ENCODE data around the gene IFNA6.

Gene IFNA6

DNA sequence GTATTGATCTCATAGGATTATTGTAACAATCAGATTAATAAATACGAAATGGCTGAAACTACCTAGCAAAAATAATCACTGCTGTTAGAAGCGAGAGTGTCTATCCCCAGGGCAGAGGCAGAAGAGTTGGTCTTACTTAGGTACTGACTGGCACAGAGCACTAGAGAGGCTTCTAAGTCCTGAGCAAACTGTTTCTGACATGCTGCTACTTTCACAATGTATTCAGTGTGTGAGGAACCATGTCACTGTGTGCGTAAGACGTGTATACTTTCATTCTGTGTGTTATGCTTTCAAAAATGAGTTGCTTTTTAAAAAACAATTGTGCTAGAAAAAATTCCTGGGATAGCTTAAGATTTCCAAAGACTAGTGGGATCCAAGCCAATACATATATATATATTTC lies 10.0 kb downstream of the IFNA6 start:
- Histone ChIP-seq H4K20me1 (ENCODE audit: control insufficient read depth, insufficient read depth, low read depth, low read length) (no peaks in the 10 kb centered on the region), H3K27me3 (ENCODE audit: control insufficient read depth, low read length) (peaks cover 18% of the 10 kb centered on the region), H3K4me3 (ENCODE audit: low read length) (no peak overlapping the region), H3K9me3 (ENCODE audit: control insufficient read depth, insufficient read depth, low read length) (no peaks in the 10 kb centered on the region), H3K36me3 (ENCODE audit: control insufficient read depth, low read length) (no peaks in the 10 kb centered on the region), H3K27ac (ENCODE audit: low read depth, low read length) (no peak overlapping the region), H3K4me2 (ENCODE audit: low read length) (no peak overlapping the region), H3F3A (ENCODE audit: control insufficient read depth, insufficient read depth) (no peaks in the 10 kb centered on the region), H3K4me1 (ENCODE audit: control insufficient read depth, low read length) (peaks cover 7% of the 10 kb centered on the region), H3K9me2 (replicated peaks; ENCODE audit: control insufficient read depth, low read length) (no peaks in the 10 kb centered on the region), H3K79me2 (ENCODE audit: control insufficient read depth, low read length) (no peaks in the 10 kb centered on the region)
- no peak for TF ChIP-seq EZH2phosphoT487 (IDR thresholded peaks at IDR 0.05; ENCODE audit: borderline replicate concordance, low read length)
- TF ChIP-seq, protein P1, sequence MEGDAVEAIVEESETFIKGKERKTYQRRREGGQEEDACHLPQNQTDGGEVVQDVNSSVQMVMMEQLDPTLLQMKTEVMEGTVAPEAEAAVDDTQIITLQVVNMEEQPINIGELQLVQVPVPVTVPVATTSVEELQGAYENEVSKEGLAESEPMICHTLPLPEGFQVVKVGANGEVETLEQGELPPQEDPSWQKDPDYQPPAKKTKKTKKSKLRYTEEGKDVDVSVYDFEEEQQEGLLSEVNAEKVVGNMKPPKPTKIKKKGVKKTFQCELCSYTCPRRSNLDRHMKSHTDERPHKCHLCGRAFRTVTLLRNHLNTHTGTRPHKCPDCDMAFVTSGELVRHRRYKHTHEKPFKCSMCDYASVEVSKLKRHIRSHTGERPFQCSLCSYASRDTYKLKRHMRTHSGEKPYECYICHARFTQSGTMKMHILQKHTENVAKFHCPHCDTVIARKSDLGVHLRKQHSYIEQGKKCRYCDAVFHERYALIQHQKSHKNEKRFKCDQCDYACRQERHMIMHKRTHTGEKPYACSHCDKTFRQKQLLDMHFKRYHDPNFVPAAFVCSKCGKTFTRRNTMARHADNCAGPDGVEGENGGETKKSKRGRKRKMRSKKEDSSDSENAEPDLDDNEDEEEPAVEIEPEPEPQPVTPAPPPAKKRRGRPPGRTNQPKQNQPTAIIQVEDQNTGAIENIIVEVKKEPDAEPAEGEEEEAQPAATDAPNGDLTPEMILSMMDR (IDR thresholded peaks at IDR 0.05; ENCODE audit: low read depth, low read length, poor library complexity, severe bottlenecking) = no peak

- H3K4me2 ChIP-seq (ENCODE audit: low read length) = no peak overlapping the region
Observed at GRCh38 chr9:21336457-21336856, 14.2 kb downstream of the IFNA6 start.

DNA sequence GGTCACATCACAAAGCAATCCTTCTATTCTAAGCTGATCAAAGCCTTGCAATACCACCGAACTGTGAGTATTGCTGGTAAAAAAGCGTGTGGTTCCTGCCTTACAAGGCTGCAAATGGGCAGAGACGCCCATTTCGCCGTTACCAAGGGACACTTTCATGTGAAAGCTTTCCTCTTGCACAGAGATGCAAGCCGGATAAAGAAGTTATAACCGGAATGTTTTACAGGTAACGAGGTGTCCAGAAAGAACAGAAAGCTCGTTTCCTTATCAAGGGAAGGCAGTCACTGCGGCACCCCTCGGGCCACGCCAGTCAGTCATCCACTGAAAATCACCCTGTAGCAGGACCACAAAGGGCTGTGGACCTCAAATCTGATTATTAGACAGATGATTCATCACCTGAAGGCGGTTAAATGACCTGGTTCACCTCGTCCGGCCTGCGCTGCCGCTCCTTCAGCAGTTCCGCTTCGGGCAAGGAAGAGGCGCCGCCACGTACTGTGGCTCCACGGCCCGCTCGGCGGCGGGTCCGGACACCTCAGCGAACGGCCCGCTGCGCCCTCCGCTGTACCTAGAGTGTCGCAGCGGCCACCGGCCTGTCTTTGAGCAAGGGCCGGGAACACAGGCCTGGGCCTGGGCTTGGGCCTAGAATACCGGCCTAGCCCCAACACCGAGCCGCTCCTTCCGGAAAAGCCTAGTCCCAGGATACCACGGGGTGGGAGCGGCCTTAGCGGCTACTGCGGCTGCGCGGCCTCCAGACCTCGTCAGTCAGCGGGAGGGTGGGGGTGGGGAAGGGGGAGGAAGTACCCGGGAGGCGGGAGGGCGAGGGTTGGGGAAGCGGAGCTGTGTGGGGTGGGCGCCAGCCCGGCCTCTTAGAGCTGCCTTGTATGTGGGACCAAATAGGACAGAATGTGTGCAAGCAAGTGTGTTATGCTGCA lies 15.7 kb downstream of the IFNA6 start, which contains the start of gene KLHL9:
Gene KLHL9, minus strand, starts transcription at position 704 of the 932 bp plus-strand sequence. Its CDS starts 545 bp downstream, at position 159.
- Histone ChIP-seq H3K79me2 (ENCODE audit: control insufficient read depth, low read length) (peaks cover 53% of the 10 kb centered on the region), H3K4me1 (ENCODE audit: control insufficient read depth, low read length) (peaks cover 40% of the 10 kb centered on the region), H3K4me2 (ENCODE audit: low read length) (peak within 1 kb of the TSS; percentile 85), H3K9me2 (replicated peaks; ENCODE audit: control insufficient read depth, low read length) (no peaks in the 10 kb centered on the region), H3F3A (ENCODE audit: control insufficient read depth, insufficient read depth) (no peaks in the 10 kb centered on the region), H3K9me3 (ENCODE audit: control insufficient read depth, insufficient read depth, low read length) (no peaks in the 10 kb centered on the region), H3K27me3 (ENCODE audit: control insufficient read depth, low read length) (peaks cover 11% of the 10 kb centered on the region), H3K27ac (ENCODE audit: low read depth, low read length) (peak within 1 kb of the TSS; percentile 58), H3K4me3 (ENCODE audit: low read length) (peak within 1 kb of the TSS; percentile 93), H3K36me3 (ENCODE audit: control insufficient read depth, low read length) (peaks cover 41% of the 10 kb centered on the region), H4K20me1 (ENCODE audit: control insufficient read depth, insufficient read depth, low read depth, low read length) (peaks cover 13% of the 10 kb centered on the region; the same call in 1 of the 2 replicates)
- TF ChIP-seq, protein P1 (IDR thresholded peaks at IDR 0.05; ENCODE audit: low read depth, low read length, poor library complexity, severe bottlenecking) = no peak
- no peak for TF ChIP-seq EZH2phosphoT487 (IDR thresholded peaks at IDR 0.05; ENCODE audit: borderline replicate concordance, low read length)

More at GRCh38 chr9:21336457-21336856, 14.2 kb downstream of the IFNA6 start:
- H3K4me3 ChIP-seq (ENCODE audit: low read length) = no peak overlapping the region
- no peaks in the 10 kb centered on the region for H3K9me2 ChIP-seq (replicated peaks; ENCODE audit: control insufficient read depth, low read length)
- H3K27me3 ChIP-seq (ENCODE audit: control insufficient read depth, low read length) = peaks cover 13% of the 10 kb centered on the region
- H3K9me3 ChIP-seq (ENCODE audit: control insufficient read depth, insufficient read depth, low read length) = no peaks in the 10 kb centered on the region
- peaks cover 13% of the 10 kb centered on the region; the same call in 1 of the 2 replicates for H4K20me1 ChIP-seq (ENCODE audit: control insufficient read depth, insufficient read depth, low read depth, low read length)
- H3K4me1 ChIP-seq (ENCODE audit: control insufficient read depth, low read length) = peaks cover 40% of the 10 kb centered on the region
- no peaks in the 10 kb centered on the region for H3F3A ChIP-seq (ENCODE audit: control insufficient read depth, insufficient read depth)
- H3K36me3 ChIP-seq (ENCODE audit: control insufficient read depth, low read length) = peaks cover 31% of the 10 kb centered on the region
- peaks cover 38% of the 10 kb centered on the region for H3K79me2 ChIP-seq (ENCODE audit: control insufficient read depth, low read length)
- no peak overlapping the region for H3K27ac ChIP-seq (ENCODE audit: low read depth, low read length)
- TF ChIP-seq EZH2phosphoT487 (IDR thresholded peaks at IDR 0.05; ENCODE audit: borderline replicate concordance, low read length) = no peak
- TF ChIP-seq, protein P1 (IDR thresholded peaks at IDR 0.05; ENCODE audit: low read depth, low read length, poor library complexity, severe bottlenecking) = no peak

All from DOHH2 (cell line).